NCI-H146 (cell line): ENCODE results near the gene FBN1.

Experiments used
- DNase-seq: peaks from one replicate; lab custom pipeline; 2025; lab: John Stamatoyannopoulos, UW

The FBN1 gene

GRCh38 chr15:48553559-48553958 lies 92.0 kb downstream of the FBN1 start:
- DNase-seq: no peak

- no peak for DNase-seq
Measured at GRCh38 chr15:48550822-48551525, 94.5 kb downstream of the FBN1 start.

- DNase-seq: no peak
Measured at GRCh38 chr15:48548455-48548854, 97.1 kb downstream of the FBN1 start.

- DNase-seq: no peak
Measured at GRCh38 chr15:48547286-48547685, 98.2 kb downstream of the FBN1 start.

- no peak for DNase-seq
Measured at GRCh38 chr15:48546296-48546695, 99.2 kb downstream of the FBN1 start.

- DNase-seq: no peak
Measured at GRCh38 chr15:48544778-48545177, 100.7 kb downstream of the FBN1 start.

GRCh38 chr15:48541341-48542278 lies 103.9 kb downstream of the FBN1 start:
- DNase-seq: no peak

GRCh38 chr15:48540756-48541155 lies 104.8 kb downstream of the FBN1 start:
- DNase-seq: no peak

- DNase-seq: no peak
Measured at GRCh38 chr15:48538941-48539340, 106.6 kb downstream of the FBN1 start.

GRCh38 chr15:48537271-48538113 lies 108.0 kb downstream of the FBN1 start:
- DNase-seq: no peak

GRCh38 chr15:48536681-48537091 lies 108.8 kb downstream of the FBN1 start:
- DNase-seq: no peak

- DNase-seq: no peak
Measured at GRCh38 chr15:48533982-48534381, 111.5 kb downstream of the FBN1 start.

- no peak for DNase-seq
Measured at GRCh38 chr15:48532946-48533345, 112.6 kb downstream of the FBN1 start.

GRCh38 chr15:48530528-48530927 lies 115.0 kb downstream of the FBN1 start:
- DNase-seq: no peak

- DNase-seq: no peak
Measured at GRCh38 chr15:48528921-48529320, 116.6 kb downstream of the FBN1 start.

- DNase-seq: no peak
Measured at GRCh38 chr15:48527517-48527916, 118.0 kb downstream of the FBN1 start.

GRCh38 chr15:48522911-48523310 lies 122.6 kb downstream of the FBN1 start:
- no peak for DNase-seq

- DNase-seq: no peak
Measured at GRCh38 chr15:48522123-48522522, 123.4 kb downstream of the FBN1 start.

- DNase-seq: peak; percentile 13
Measured at GRCh38 chr15:48520376-48521155, 124.9 kb downstream of the FBN1 start.

GRCh38 chr15:48516121-48516520 lies 129.4 kb downstream of the FBN1 start:
- no peak for DNase-seq

- DNase-seq: peak; percentile 15
Measured at GRCh38 chr15:48515500-48515899, 130.0 kb downstream of the FBN1 start.
